ENCODE measurements around the gene SLC16A4. TPM values are rescaled to one million over a fixed set of nuclear protein-coding genes. Genes with fewer than 3 reads are reported as not detected.

SLC16A4 gene
- total and polyA plus RNA-seq, 10 of the 15 experiments (the other 5 are each of a cell fraction or from before 2014, with no cell fraction given), result 0.13 to 2.2 (median 0.26) TPM; not detected in 1

GRCh38 chr1:110321045-110321444, 69.8 kb downstream of the SLC16A4 start:
- RAD21 ChIA-PET (ENCODE audit: unreplicated experiment), result interaction anchor here (1.5 kb wide), 1 partner anchor 114 kb away, joined by 5 read pairs; no protein-coding TSS in a partner anchor
- DNase-seq (ENCODE audit: low read depth, low spot score) (no peak), ATAC-seq (no peak), FAIRE-seq (no peak)
- WGBS (ENCODE audit: insufficient coverage, insufficient replicate concordance, low lambda C conversion rate, missing lambda C conversion rate), result 2% methylated on average over 2 of the region's 2 CpGs
- in situ Hi-C loops (cut with MboI) (no loop called here), intact Hi-C loops (cut with micrococcal nuclease; ENCODE audit: unreplicated experiment) (no loop called here)
- POLR2A ChIA-PET, result no interaction called here
- CTCF ChIA-PET, result interaction anchor here (1.0 kb wide), 2 partner anchors 15 to 139 kb away, joined by 3 read pairs; no protein-coding TSS in a partner anchor
- H3K27ac ChIP-seq (ENCODE audit: control insufficient read depth, insufficient read depth), result no peak overlapping the region
- H3K79me2 ChIP-seq (ENCODE audit: control insufficient read depth, insufficient read depth, low read length), result no peaks in the 10 kb centered on the region
- SMC1A ChIA-PET (ENCODE audit: uncharacterized antibody, unreplicated experiment), result interaction anchor here (0.6 to 22.8 kb wide), 2 partner anchors 12 to 112 kb away, joined by 4 to 524 read pairs; partner anchors contain the start of gene KCNC4
- no peaks in the 10 kb centered on the region for H4K20me1 ChIP-seq (ENCODE audit: control insufficient read depth, insufficient read depth)
- no peaks in the 10 kb centered on the region for H3K27me3 ChIP-seq (replicated peaks in 1 of 2; ENCODE audit: control insufficient read depth in 2 of 2, insufficient read depth in 2 of 2, low read length in 1 of 2)
- H3K9me3 ChIP-seq (replicated peaks; ENCODE audit: control insufficient read depth, insufficient read depth, low read length), result no peaks in the 10 kb centered on the region; the same call in 2 of the 3 replicates
- TF ChIP-seq IRF5 (IDR thresholded peaks at IDR 0.05; ENCODE audit: borderline replicate concordance) (no peak), KDM1A (IDR thresholded peaks at IDR 0.05; ENCODE audit: borderline replicate concordance) (no peak), SUPT20H (IDR thresholded peaks at IDR 0.05; ENCODE audit: borderline replicate concordance, control insufficient read depth, low read depth, low read length) (no peak), ZNF24 (IDR thresholded peaks at IDR 0.05) (no peak), NKRF (conservative IDR thresholded peaks at IDR 0.05) (no peak)
- TF ChIP-seq, protein P1, sequence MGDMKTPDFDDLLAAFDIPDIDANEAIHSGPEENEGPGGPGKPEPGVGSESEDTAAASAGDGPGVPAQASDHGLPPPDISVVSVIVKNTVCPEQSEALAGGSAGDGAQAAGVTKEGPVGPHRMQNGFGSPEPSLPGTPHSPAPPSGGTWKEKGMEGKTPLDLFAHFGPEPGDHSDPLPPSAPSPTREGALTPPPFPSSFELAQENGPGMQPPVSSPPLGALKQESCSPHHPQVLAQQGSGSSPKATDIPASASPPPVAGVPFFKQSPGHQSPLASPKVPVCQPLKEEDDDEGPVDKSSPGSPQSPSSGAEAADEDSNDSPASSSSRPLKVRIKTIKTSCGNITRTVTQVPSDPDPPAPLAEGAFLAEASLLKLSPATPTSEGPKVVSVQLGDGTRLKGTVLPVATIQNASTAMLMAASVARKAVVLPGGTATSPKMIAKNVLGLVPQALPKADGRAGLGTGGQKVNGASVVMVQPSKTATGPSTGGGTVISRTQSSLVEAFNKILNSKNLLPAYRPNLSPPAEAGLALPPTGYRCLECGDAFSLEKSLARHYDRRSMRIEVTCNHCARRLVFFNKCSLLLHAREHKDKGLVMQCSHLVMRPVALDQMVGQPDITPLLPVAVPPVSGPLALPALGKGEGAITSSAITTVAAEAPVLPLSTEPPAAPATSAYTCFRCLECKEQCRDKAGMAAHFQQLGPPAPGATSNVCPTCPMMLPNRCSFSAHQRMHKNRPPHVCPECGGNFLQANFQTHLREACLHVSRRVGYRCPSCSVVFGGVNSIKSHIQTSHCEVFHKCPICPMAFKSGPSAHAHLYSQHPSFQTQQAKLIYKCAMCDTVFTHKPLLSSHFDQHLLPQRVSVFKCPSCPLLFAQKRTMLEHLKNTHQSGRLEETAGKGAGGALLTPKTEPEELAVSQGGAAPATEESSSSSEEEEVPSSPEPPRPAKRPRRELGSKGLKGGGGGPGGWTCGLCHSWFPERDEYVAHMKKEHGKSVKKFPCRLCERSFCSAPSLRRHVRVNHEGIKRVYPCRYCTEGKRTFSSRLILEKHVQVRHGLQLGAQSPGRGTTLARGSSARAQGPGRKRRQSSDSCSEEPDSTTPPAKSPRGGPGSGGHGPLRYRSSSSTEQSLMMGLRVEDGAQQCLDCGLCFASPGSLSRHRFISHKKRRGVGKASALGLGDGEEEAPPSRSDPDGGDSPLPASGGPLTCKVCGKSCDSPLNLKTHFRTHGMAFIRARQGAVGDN (IDR thresholded peaks at IDR 0.05), result no peak
- no peaks in the 10 kb centered on the region for H3K36me3 ChIP-seq (ENCODE audit: control insufficient read depth in 2 of 2, insufficient read depth in 2 of 2, low read length in 1 of 2)
- no peak overlapping the region for H3K4me3 ChIP-seq
- H3K4me2 ChIP-seq (ENCODE audit: control insufficient read depth, insufficient read depth), result no peak overlapping the region
- H2AFZ ChIP-seq (ENCODE audit: control insufficient read depth, low read depth, low read length), result no peak overlapping the region
- BruUV-seq (replicated peaks), result no TSS peak
- no peaks in the 10 kb centered on the region for H3K4me1 ChIP-seq (ENCODE audit: control insufficient read depth, insufficient read depth, low read length)
- H3K9ac ChIP-seq (ENCODE audit: control insufficient read depth, insufficient read depth, low read length), result no peak overlapping the region
